IPS DF 4.7 (cell line): ENCODE results near the gene ANKRD44.

Source experiments
- DNase-seq: peaks from one replicate; pipeline ENCODE4 v3.0.0-alpha.2; 2013; ENCODE audit warnings: low spot score; ENCODE audit errors: extremely low read depth

Gene ANKRD44

GRCh38 chr2:197239434-197239833, 71.1 kb downstream of the ANKRD44 start:
- DNase-seq, result no peak

DNA sequence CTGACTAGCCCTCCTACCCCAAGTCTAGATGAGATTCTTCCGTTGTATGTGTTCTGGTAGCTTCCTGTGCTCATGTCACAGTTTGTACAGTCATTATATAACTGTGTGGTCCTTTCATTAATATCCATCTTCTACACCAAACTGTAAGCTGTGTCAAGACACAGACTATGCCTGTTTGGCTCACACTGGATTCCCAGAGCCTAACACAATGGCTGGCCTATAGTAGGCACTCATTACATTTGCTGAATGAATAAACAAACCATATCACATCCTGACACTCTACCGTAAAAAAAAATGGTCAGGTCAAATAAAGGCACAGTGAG, 72.6 kb downstream of the ANKRD44 start:
- no peak for DNase-seq

- no peak for DNase-seq
Measured at GRCh38 chr2:197237291-197238042, 73.1 kb downstream of the ANKRD44 start.

DNA sequence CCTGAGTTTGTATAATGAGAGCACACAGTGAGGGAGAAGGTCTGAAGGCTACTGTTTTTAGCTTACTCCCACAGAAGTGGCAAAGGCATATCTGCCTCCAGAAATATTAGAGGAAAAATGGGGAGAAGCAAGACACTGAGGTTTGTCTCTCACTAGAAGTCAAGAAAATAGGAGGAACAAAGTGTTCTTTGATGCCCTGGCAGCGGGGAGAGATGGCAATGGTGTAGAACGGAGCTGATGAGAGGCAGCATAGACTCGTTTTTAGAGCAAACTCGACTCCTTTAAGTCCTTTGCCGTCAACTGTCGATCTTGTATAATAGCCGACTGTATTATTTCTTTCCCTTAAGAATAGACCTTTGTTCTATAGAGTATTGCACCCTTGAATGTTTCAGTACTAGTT, 73.8 kb downstream of the ANKRD44 start:
- DNase-seq, result no peak

DNA sequence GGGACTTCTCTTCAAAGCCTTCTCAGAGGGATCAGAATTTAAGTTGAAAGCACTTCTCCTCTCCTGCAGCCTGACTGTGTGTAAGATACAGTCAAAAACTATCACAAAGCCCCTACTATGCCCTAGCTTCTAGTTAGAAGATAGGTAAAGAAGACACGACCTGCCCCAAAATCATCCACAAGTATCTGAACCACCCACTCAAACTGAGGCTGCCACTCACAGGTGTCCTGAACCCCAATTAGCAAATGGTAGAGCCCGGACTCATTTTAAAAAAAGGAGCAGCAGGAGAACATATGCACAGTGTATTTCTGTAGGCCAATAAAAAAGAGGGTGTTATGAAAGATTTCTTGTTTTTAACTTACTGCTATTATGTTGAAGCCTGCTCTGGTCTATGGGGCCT, 74.4 kb downstream of the ANKRD44 start:
- DNase-seq, result no peak

DNA sequence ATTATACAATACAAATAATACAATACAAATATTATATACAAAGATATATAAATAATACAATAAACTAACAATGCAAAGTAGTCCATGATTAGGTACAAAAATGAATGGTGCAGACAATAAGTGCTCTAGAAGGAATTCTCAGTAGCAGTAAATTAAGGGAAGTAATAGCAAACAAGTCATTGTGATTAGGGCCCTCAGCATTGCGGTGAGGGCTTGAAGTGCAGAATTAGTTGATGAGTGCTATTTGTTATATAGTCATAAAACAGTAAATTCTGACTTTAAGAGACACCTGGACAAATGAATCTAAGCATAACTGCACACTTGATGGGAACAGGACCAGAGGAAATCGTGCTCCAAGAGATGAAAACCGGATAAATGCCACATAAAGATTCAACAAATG, 74.9 kb downstream of the ANKRD44 start:
- DNase-seq, result no peak

- DNase-seq, result no peak
Measured at GRCh38 chr2:197234671-197235191, 75.8 kb downstream of the ANKRD44 start.

DNA sequence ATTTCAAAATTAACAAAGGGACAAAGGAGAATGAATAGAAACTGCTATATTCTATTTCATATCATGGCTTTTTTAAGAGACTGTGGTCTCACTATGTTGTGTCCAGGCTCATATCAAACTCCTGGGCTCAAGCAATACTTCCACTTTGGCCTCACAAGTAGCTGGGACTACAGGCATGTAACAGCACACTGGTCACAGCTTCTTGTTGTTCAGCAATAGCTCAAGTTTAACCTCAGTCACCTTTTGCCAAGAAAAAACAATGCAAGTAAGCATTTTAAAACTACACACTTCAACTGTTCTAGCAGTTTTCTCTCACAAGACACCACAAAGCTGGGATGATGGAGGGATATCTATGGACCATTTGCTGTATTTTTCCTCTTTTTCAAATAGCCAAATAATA, 77.1 kb downstream of the ANKRD44 start:
- DNase-seq, result no peak

GRCh38 chr2:197232010-197232409, 78.6 kb downstream of the ANKRD44 start:
- DNase-seq, result no peak

DNA sequence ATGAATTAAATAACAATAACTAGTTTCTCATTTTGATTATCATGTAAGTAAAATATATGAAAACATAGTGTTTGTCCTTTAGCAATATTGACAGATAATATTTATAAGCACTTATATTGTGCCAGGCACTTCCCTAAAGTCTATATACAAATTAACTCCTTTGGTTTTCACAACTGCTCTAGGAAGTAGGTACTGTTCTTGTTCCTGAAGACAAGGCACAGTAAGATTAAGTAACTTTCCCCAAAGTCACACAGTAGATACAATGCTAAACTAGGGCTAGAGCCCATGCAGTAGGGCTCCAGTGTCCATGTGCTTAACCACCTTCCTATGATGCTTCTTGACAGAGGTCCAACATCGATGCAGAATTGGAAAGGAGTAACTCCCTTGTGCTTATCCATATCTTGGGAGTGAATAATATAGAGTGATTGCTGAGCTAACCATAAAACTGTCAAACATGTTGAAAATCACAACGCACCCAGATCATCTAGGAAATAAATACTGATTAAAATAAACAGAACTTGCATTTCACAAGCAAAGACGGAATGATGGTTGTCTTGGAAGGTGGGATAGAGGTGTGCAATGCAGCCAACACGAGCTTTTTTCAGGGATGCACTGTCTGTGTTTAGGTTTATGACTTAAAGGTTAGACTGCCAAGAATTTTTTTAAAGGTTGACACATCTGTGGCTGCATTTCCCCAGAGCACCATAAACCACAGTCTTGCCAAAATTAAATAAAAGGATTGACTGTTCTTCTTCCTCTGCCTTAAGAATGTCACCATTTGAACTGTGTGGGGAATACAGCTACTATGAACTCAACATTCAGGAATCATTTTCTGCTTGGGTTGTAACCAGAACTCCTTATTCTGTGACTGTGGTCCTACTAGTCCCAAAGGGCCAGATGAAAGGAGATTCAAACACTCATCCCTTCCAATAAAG, 80.8 kb downstream of the ANKRD44 start:
- DNase-seq, result no peak

GRCh38 chr2:197223451-197223850, 87.1 kb downstream of the ANKRD44 start:
- no peak for DNase-seq

GRCh38 chr2:197219636-197220035, 90.9 kb downstream of the ANKRD44 start:
- no peak for DNase-seq

DNA sequence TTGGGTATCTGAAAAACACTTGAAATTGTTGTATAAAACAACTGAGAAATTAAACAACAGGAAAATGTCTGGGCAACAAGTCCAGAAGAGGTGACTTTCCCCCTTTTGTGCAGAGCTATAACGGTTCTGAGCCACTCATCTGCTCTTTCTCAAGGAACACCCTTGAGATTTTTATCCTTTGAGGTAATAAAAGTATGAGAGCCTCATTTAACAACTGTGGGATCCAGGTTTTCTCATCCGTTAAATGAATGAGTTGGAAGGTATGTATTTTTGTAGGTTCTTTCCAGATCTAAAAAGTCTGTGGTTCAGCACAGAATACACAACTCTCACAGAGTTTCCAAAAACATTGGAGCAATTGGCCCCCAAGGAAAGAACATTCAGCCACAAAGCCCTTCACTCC, 93.0 kb downstream of the ANKRD44 start:
- DNase-seq, result no peak

DNA sequence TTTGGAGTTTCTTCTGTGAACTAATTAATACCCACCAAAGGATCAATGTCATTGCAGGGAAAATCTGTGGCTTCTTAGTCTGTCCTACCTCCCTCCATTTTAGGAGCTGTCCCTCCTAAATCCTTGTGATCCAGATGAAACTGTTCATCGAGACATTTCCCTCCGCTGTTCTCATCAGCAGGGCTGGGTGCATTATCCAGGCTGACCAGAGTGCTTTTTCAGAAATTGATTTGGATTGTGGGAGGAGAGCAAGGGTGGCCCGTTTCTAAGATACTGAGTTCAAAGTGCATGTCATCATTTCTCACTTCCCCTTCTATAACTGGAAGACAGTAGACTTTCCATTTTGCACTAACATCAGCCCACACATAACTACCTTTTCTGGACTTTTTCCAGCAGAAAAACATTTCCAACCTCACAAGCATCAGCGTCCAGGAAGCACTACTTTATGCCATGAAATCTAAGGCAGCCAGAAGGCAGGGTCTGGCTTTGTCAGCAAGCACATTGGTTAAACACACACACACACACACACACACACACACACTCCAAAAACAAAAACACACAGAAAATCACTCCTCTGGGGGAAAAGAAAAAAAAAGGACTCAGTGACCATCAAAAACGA, 94.1 kb downstream of the ANKRD44 start:
- DNase-seq, result no peak

DNA sequence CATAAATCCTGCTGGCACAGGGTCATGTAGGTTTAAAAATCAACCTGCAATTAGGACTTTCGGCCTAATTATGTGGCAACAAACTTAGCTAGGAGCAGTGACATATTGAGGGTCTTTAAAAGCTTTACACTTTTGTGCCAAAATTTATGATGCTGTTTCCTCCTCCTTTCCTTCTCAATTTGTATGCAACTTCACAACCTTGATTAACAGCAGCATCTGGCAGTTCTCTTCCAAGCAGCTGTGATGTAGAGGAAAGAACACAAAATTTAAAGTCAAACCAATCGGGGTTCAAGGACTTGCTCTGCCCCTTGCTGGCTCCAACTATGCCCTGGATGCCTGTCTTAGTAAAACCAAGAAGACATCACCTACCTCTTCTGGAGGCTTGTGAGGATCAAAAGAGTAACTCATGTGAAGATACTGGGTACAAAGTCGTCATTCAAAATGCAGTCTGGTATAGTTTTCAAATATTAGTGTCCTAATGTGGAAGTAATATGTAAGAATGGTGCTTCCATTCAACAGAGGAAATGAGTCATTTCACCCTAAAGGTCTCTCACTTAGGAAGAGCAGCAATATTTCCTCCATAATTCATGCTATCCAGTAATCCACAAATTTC, 94.7 kb downstream of the ANKRD44 start:
- no peak for DNase-seq

- no peak for DNase-seq
Measured at GRCh38 chr2:197212344-197213262, 98.0 kb downstream of the ANKRD44 start.

- no peak for DNase-seq
Measured at GRCh38 chr2:197211881-197212342, 98.7 kb downstream of the ANKRD44 start.

DNA sequence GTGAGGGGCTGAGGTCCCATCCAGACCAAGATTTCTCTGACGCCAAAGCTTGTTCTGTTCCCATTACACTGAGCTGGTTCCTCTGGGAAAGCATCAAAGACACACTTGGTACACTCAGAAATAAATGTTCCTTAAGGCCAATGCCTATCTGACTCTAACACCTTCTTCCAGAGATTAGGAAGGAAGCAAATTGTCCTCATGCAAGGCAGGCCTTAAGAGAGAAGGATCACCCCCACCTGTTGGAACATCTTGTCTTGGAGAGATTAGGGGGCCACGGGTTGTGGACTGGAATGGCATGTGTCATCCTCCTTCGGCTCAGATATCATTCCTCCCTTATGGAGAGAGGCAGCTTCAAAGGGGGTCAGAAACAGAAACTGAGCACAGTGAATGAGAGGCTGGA, 100.2 kb downstream of the ANKRD44 start:
- no peak for DNase-seq

DNA sequence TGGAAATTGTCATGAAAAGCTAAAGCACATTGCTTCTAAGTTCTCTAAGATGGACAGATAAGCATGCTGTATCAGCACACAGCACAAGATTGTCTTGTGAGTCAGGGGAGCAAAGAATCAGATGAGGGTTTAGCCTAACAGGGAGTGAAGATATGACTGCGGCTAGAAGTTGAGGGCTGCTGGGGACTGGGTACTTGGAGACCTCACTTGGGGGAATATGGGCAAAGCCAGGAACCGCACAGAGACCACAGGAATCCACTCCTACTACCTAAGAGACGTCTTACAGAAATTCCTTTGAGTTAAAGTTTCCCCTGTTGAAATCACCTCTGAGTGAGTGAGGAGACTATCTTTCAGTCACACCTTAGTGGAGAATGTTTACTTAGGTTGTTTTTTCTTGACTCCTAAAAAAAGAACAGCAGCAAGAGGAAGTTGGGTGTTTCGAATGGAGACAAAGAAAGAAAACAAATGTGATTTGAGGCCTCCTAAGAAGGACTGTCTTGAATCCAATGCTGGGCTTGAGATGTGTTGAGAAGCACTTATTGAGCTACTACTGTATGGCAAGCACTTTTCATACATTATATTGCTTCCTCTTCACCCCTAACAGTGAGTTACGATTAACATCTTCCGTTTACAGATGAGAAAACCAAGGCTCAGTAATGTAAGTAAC, 100.7 kb downstream of the ANKRD44 start:
- no peak for DNase-seq

GRCh38 chr2:197209246-197209645, 101.3 kb downstream of the ANKRD44 start:
- no peak for DNase-seq
